Hematopoietic multipotent progenitor cell treated with erythropoietin and hydrocortisone succinate and interleukin-3 and kit ligand, for 6 days (in vitro differentiated cells): ENCODE results near the gene YIPF4.
"Not testable (repeated sequence)": the region's sequence is repeated elsewhere in the genome, so short reads cannot be mapped to it uniquely, and the experiment has no call there.

ENCODE experiments used
- DNase-seq: peaks from one replicate; pipeline ENCODE4 v3.0.0-alpha.2; 2015

The YIPF4 gene

GRCh38 chr2:32277674-32278477 lies at the start of gene YIPF4:
Gene YIPF4, plus strand, starts transcription at chr2:32277904. Its CDS starts 252 bp downstream, at chr2:32278156.
- peak; percentile 98 for DNase-seq

- no peak for DNase-seq
Measured at GRCh38 chr2:32228181-32228580, 49.5 kb upstream of the YIPF4 start.

GRCh38 chr2:32229635-32230034 lies 48.1 kb upstream of the YIPF4 start:
- no peak for DNase-seq

GRCh38 chr2:32231959-32232358 lies 45.7 kb upstream of the YIPF4 start:
- DNase-seq: no peak

- no peak for DNase-seq
Measured at GRCh38 chr2:32235315-32235714, 42.4 kb upstream of the YIPF4 start.

- no peak for DNase-seq
Measured at GRCh38 chr2:32237488-32237887, 40.2 kb upstream of the YIPF4 start.

GRCh38 chr2:32237996-32238395 lies 39.7 kb upstream of the YIPF4 start:
- DNase-seq: no peak

- peak; percentile 75 for DNase-seq
Measured at GRCh38 chr2:32242331-32242730, 35.4 kb upstream of the YIPF4 start.

- no peak for DNase-seq
Measured at GRCh38 chr2:32246911-32247310, 30.8 kb upstream of the YIPF4 start.

GRCh38 chr2:32248299-32248698 lies 29.4 kb upstream of the YIPF4 start:
- no peak for DNase-seq

GRCh38 chr2:32249731-32250236 lies 27.9 kb upstream of the YIPF4 start:
- DNase-seq: no peak

GRCh38 chr2:32250290-32250689 lies 27.4 kb upstream of the YIPF4 start:
- DNase-seq: no peak

- no peak for DNase-seq
Measured at GRCh38 chr2:32258242-32258641, 19.5 kb upstream of the YIPF4 start.

- peak; percentile 80 for DNase-seq
Measured at GRCh38 chr2:32260376-32260775, 17.3 kb upstream of the YIPF4 start.

- DNase-seq: peak; percentile 43
Measured at GRCh38 chr2:32262105-32262504, 15.6 kb upstream of the YIPF4 start.

GRCh38 chr2:32264422-32265105 lies 13.1 kb upstream of the YIPF4 start, which contains the start of gene NLRC4:
Gene NLRC4, minus strand, starts transcription at chr2:32264886. Its CDS starts 8,111 bp downstream, at chr2:32256775.
- peak; percentile 56 for DNase-seq

- DNase-seq: no peak
Measured at GRCh38 chr2:32271063-32271462, 6.6 kb upstream of the YIPF4 start.

GRCh38 chr2:32272279-32272678 lies 5.4 kb upstream of the YIPF4 start:
- no peak for DNase-seq

- no peak for DNase-seq
Measured at GRCh38 chr2:32274289-32274688, 3.4 kb upstream of the YIPF4 start.

- not testable (repeated sequence) for DNase-seq
Measured at GRCh38 chr2:32275790-32276189, 1.9 kb upstream of the YIPF4 start.

- no peak for DNase-seq
Measured at GRCh38 chr2:32277363-32277673, 386 bp upstream of the YIPF4 start.

GRCh38 chr2:32278478-32278853 lies 762 bp downstream of the YIPF4 start:
- DNase-seq: no peak

GRCh38 chr2:32284321-32284720 lies 6.6 kb downstream of the YIPF4 start:
- DNase-seq: no peak
